WTC11 (cell line): ENCODE results near the gene ERH. TPM values are rescaled to one million over a fixed set of nuclear protein-coding genes. Genes with fewer than 3 reads are reported as not detected.
"Not testable (repeated sequence)": the region's sequence is repeated elsewhere in the genome, so short reads cannot be mapped to it uniquely, and the experiment has no call there.

Experiments used
- ATAC-seq: fragments of 200-7000 bp; cut with Tn5 transposase; 2 replicates; pipeline ENCODE4 v1.10.0; 2021; ENCODE audit warnings: mild to moderate bottlenecking, moderate library complexity
- CTCF ChIA-PET: fragments of 300-600 bp; sonication (Branson Sonifier 250); formaldehyde crosslinking; loops from one replicate; lab custom pipeline; 2021; ENCODE audit warnings: antibody characterized with exemption; lab: Charles Lee
- POLR2A ChIA-PET: fragments of 350-600 bp; sonication (Branson Sonifier 250); formaldehyde crosslinking; loops from one replicate; lab custom pipeline; 2021; ENCODE audit warnings: antibody characterized with exemption; lab: Charles Lee
- DNase-seq: peaks from one replicate; pipeline ENCODE4 v3.0.0; 2021; ENCODE audit warnings: low spot score
- H3K27ac Mint-ChIP-seq: 2 replicates; pipeline ENCODE4 v1.8.0; 2021; ENCODE audit warnings: mixed read lengths
- H3K27me3 Mint-ChIP-seq: 2 replicates; pipeline ENCODE4 v1.8.0; 2021; ENCODE audit warnings: low read depth, mild to moderate bottlenecking, moderate library complexity, mixed read lengths
- H3K36me3 Mint-ChIP-seq: 2 replicates; pipeline ENCODE4 v1.8.0; 2021; ENCODE audit warnings: mixed read lengths
- H3K4me1 Mint-ChIP-seq: 2 replicates; pipeline ENCODE4 v1.8.0; 2022; ENCODE audit warnings: mixed read lengths
- H3K4me3 Mint-ChIP-seq: 2 replicates; pipeline ENCODE4 v1.8.0; 2021; ENCODE audit warnings: mild to moderate bottlenecking, moderate library complexity, mixed read lengths
- H3K9me3 Mint-ChIP-seq: 2 replicates; pipeline ENCODE4 v1.8.0; 2021; ENCODE audit warnings: mixed read lengths
- ESRRA ChIP-seq: sonication (generic); formaldehyde crosslinking; IDR thresholded peaks from 2 replicates; pipeline ENCODE4 v1.8.1; 2022; ENCODE audit warnings: mild to moderate bottlenecking, missing genetic modification reagents, borderline replicate concordance
- FOXK1 ChIP-seq: sonication (generic); formaldehyde crosslinking; IDR thresholded peaks from 2 replicates; pipeline ENCODE4 v1.8.0; 2022; ENCODE audit warnings: mild to moderate bottlenecking, moderate library complexity, missing genetic modification reagents
- GTF2I ChIP-seq: fragments of 250-450 bp; sonication (Bioruptor Pico); conservative IDR thresholded peaks from 2 replicates; pipeline ENCODE4 v1.4.0; 2021; ENCODE audit warnings: mild to moderate bottlenecking
- IRF2 ChIP-seq: sonication (generic); formaldehyde crosslinking; IDR thresholded peaks from 2 replicates; pipeline ENCODE4 v1.8.0; 2022; ENCODE audit warnings: low read depth, missing genetic modification reagents, borderline replicate concordance
- KAT7 ChIP-seq: sonication (generic); formaldehyde crosslinking; IDR thresholded peaks from 2 replicates; pipeline ENCODE4 v1.8.1; 2023; ENCODE audit warnings: missing genetic modification reagents, mild to moderate bottlenecking, borderline replicate concordance
- NFATC4 ChIP-seq: fragments of 250-450 bp; sonication (Bioruptor Pico); IDR thresholded peaks from 2 replicates; pipeline ENCODE4 v1.9.0; 2021; ENCODE audit warnings: mild to moderate bottlenecking
- NR1H2 ChIP-seq: sonication (generic); formaldehyde crosslinking; IDR thresholded peaks from 2 replicates; pipeline ENCODE4 v1.9.0; 2021; ENCODE audit warnings: mild to moderate bottlenecking, moderate library complexity, missing genetic modification reagents
- TEAD4 ChIP-seq: sonication (generic); formaldehyde crosslinking; IDR thresholded peaks from 2 replicates; pipeline ENCODE4 v1.8.0; 2022; ENCODE audit warnings: mild to moderate bottlenecking, missing genetic modification reagents
- ZNF138 ChIP-seq: sonication (generic); formaldehyde crosslinking; conservative IDR thresholded peaks from 2 replicates; pipeline ENCODE4 v1.8.1; 2022; ENCODE audit warnings: mild to moderate bottlenecking, moderate library complexity, missing genetic modification reagents
- ZNF219 ChIP-seq: sonication (generic); formaldehyde crosslinking; IDR thresholded peaks from 2 replicates; pipeline ENCODE4 v1.8.0; 2023; ENCODE audit warnings: missing genetic modification reagents, mild to moderate bottlenecking, borderline replicate concordance
- ZNF232 ChIP-seq: sonication (generic); formaldehyde crosslinking; IDR thresholded peaks from 2 replicates; pipeline ENCODE4 v1.8.0; 2022; ENCODE audit warnings: mild to moderate bottlenecking, missing genetic modification reagents
- total RNA-seq: library from RNA; stranded (reverse); gene quantifications from 3 replicates; pipeline ENCODE4 v1.2.3, GENCODE V29; 2021
- TF ChIP-seq, protein P1 (sequence below): fragments of 250-450 bp; sonication (Bioruptor Pico); conservative IDR thresholded peaks from 2 replicates; pipeline ENCODE4 v1.9.0; 2021; ENCODE audit warnings: mild to moderate bottlenecking
- TF ChIP-seq, protein P2 (sequence below): sonication (generic); formaldehyde crosslinking; IDR thresholded peaks from 2 replicates; pipeline ENCODE4 v1.8.1; 2023; ENCODE audit warnings: mild to moderate bottlenecking, moderate library complexity, missing genetic modification reagents
- TF ChIP-seq, protein P3 (sequence below): sonication (generic); formaldehyde crosslinking; IDR thresholded peaks from 2 replicates; pipeline ENCODE4 v1.8.1; 2023; ENCODE audit warnings: mild to moderate bottlenecking, missing genetic modification reagents, moderate library complexity
- TF ChIP-seq, protein P4 (sequence below): sonication (generic); formaldehyde crosslinking; conservative IDR thresholded peaks from 2 replicates; pipeline ENCODE4 v1.8.1; 2023; ENCODE audit warnings: mild to moderate bottlenecking, low read depth, missing genetic modification reagents, moderate library complexity
- TF ChIP-seq, protein P5 (sequence below): sonication (generic); formaldehyde crosslinking; IDR thresholded peaks from 2 replicates; pipeline ENCODE4 v1.8.0; 2022; ENCODE audit warnings: mild to moderate bottlenecking, missing genetic modification reagents
- TF ChIP-seq, protein P6 (sequence below): sonication (generic); formaldehyde crosslinking; IDR thresholded peaks from 2 replicates; pipeline ENCODE4 v1.8.0; 2023; ENCODE audit warnings: missing genetic modification reagents, mild to moderate bottlenecking, borderline replicate concordance
- TF ChIP-seq, protein P7 (sequence below): sonication (generic); formaldehyde crosslinking; conservative IDR thresholded peaks from 2 replicates; pipeline ENCODE4 v1.8.1; 2022; ENCODE audit warnings: mild to moderate bottlenecking, missing genetic modification reagents
- TF ChIP-seq, protein P8 (sequence below): sonication (generic); formaldehyde crosslinking; IDR thresholded peaks from 2 replicates; pipeline ENCODE4 v1.8.1; 2022; ENCODE audit warnings: low read depth, mild to moderate bottlenecking, moderate library complexity, missing genetic modification reagents, borderline replicate concordance
- TF ChIP-seq, protein P9 (sequence below): sonication (generic); formaldehyde crosslinking; IDR thresholded peaks from 2 replicates; pipeline ENCODE4 v1.8.1; 2023; ENCODE audit warnings: mild to moderate bottlenecking, missing genetic modification reagents

The ERH gene
- total RNA-seq, 1 experiment from 2014 or later = 363 TPM

DNA sequence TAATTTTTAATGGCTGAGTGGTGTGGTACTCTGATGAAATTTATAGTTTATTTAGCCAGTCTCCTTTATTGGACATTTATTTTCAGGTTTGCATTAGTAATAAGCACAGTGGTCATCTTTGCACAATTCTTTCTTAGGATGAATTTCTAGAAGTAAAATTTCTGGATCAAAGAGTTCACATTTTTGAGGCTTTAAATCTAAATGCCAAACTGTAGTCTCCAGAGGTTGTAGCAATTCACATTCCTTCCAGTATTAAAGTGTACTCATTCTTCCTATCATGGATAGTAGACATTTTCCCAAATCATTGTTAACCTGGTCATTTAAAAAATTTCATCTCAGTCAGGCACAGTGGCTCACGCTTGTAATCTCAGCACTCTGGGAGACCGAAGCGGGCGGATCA is 25.2 kb upstream of the ERH start:
- ATAC-seq = no peak
- Mint-ChIP-seq H3K9me3 (peaks cover 20% of the 10 kb centered on the region), H3K4me1 (no peaks in the 10 kb centered on the region), H3K27ac (no peak overlapping the region), H3K27me3 (no peaks in the 10 kb centered on the region), H3K4me3 (no peak overlapping the region), H3K36me3 (peaks cover 36% of the 10 kb centered on the region)
- no peak for DNase-seq
- POLR2A ChIA-PET = no interaction called here
- CTCF ChIA-PET = no interaction called here
- TF ChIP-seq, protein P1, sequence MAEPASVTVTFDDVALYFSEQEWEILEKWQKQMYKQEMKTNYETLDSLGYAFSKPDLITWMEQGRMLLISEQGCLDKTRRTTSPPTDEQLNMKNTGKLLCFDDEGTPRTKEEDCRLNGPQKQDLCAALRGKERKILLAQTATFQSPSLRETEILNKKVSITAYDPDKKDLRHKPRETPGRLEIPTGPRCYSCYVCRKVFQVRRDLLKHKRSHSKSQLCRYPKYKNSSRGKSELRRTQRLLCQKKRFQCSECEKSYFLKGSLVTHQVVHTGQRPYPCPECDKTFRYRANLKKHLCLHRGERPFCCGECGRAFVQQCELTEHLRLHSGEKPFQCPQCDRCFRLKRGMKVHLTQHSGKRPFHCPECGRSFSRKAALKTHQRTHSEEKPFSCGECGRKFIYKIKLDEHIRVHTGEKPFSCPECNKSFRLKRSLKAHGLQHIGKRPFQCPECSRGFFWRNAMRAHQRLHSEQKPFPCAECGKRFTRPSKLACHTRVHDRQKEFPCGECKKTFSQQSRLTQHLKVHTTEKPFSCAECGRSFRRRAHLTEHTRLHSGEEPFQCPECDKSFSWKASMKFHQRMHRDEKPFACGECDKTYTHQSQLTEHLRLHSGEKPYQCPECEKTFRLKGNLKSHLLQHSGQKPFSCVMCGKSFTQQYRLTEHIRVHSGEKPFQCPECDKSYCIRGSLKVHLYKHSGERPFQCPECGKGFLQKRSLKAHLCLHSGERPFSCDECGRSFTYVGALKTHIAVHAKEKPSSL (CRISPR knock-in tag) = no peak
- TF ChIP-seq, protein P2, sequence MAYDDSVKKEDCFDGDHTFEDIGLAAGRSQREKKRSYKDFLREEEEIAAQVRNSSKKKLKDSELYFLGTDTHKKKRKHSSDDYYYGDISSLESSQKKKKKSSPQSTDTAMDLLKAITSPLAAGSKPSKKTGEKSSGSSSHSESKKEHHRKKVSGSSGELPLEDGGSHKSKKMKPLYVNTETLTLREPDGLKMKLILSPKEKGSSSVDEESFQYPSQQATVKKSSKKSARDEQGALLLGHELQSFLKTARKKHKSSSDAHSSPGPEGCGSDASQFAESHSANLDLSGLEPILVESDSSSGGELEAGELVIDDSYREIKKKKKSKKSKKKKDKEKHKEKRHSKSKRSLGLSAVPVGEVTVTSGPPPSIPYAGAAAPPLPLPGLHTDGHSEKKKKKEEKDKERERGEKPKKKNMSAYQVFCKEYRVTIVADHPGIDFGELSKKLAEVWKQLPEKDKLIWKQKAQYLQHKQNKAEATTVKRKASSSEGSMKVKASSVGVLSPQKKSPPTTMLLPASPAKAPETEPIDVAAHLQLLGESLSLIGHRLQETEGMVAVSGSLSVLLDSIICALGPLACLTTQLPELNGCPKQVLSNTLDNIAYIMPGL (CRISPR knock-in tag) = no peak
- TF ChIP-seq TEAD4 (no peak), KAT7 (no peak), ESRRA (CRISPR knock-in tag) (no peak), NR1H2 (CRISPR knock-in tag) (no peak), ZNF138 (CRISPR knock-in tag) (no peak), IRF2 (CRISPR knock-in tag) (no peak), ZNF219 (CRISPR knock-in tag) (no peak), ZNF232 (CRISPR knock-in tag) (no peak), FOXK1 (no peak), GTF2I (no peak), NFATC4 (no peak)
- TF ChIP-seq, protein P3, sequence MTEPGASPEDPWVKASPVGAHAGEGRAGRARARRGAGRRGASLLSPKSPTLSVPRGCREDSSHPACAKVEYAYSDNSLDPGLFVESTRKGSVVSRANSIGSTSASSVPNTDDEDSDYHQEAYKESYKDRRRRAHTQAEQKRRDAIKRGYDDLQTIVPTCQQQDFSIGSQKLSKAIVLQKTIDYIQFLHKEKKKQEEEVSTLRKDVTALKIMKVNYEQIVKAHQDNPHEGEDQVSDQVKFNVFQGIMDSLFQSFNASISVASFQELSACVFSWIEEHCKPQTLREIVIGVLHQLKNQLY (CRISPR knock-in tag) = no peak
- TF ChIP-seq, protein P4, sequence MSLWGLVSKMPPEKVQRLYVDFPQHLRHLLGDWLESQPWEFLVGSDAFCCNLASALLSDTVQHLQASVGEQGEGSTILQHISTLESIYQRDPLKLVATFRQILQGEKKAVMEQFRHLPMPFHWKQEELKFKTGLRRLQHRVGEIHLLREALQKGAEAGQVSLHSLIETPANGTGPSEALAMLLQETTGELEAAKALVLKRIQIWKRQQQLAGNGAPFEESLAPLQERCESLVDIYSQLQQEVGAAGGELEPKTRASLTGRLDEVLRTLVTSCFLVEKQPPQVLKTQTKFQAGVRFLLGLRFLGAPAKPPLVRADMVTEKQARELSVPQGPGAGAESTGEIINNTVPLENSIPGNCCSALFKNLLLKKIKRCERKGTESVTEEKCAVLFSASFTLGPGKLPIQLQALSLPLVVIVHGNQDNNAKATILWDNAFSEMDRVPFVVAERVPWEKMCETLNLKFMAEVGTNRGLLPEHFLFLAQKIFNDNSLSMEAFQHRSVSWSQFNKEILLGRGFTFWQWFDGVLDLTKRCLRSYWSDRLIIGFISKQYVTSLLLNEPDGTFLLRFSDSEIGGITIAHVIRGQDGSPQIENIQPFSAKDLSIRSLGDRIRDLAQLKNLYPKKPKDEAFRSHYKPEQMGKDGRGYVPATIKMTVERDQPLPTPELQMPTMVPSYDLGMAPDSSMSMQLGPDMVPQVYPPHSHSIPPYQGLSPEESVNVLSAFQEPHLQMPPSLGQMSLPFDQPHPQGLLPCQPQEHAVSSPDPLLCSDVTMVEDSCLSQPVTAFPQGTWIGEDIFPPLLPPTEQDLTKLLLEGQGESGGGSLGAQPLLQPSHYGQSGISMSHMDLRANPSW = no peak
- TF ChIP-seq, protein P5, sequence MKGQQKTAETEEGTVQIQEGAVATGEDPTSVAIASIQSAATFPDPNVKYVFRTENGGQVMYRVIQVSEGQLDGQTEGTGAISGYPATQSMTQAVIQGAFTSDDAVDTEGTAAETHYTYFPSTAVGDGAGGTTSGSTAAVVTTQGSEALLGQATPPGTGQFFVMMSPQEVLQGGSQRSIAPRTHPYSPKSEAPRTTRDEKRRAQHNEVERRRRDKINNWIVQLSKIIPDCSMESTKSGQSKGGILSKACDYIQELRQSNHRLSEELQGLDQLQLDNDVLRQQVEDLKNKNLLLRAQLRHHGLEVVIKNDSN (CRISPR knock-in tag) = no peak
- TF ChIP-seq, protein P6, sequence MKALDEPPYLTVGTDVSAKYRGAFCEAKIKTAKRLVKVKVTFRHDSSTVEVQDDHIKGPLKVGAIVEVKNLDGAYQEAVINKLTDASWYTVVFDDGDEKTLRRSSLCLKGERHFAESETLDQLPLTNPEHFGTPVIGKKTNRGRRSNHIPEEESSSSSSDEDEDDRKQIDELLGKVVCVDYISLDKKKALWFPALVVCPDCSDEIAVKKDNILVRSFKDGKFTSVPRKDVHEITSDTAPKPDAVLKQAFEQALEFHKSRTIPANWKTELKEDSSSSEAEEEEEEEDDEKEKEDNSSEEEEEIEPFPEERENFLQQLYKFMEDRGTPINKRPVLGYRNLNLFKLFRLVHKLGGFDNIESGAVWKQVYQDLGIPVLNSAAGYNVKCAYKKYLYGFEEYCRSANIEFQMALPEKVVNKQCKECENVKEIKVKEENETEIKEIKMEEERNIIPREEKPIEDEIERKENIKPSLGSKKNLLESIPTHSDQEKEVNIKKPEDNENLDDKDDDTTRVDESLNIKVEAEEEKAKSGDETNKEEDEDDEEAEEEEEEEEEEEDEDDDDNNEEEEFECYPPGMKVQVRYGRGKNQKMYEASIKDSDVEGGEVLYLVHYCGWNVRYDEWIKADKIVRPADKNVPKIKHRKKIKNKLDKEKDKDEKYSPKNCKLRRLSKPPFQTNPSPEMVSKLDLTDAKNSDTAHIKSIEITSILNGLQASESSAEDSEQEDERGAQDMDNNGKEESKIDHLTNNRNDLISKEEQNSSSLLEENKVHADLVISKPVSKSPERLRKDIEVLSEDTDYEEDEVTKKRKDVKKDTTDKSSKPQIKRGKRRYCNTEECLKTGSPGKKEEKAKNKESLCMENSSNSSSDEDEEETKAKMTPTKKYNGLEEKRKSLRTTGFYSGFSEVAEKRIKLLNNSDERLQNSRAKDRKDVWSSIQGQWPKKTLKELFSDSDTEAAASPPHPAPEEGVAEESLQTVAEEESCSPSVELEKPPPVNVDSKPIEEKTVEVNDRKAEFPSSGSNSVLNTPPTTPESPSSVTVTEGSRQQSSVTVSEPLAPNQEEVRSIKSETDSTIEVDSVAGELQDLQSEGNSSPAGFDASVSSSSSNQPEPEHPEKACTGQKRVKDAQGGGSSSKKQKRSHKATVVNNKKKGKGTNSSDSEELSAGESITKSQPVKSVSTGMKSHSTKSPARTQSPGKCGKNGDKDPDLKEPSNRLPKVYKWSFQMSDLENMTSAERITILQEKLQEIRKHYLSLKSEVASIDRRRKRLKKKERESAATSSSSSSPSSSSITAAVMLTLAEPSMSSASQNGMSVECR (CRISPR knock-in tag) = no peak
- TF ChIP-seq, protein P7, sequence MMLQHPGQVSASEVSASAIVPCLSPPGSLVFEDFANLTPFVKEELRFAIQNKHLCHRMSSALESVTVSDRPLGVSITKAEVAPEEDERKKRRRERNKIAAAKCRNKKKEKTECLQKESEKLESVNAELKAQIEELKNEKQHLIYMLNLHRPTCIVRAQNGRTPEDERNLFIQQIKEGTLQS (CRISPR knock-in tag) = no peak
- TF ChIP-seq, protein P8, sequence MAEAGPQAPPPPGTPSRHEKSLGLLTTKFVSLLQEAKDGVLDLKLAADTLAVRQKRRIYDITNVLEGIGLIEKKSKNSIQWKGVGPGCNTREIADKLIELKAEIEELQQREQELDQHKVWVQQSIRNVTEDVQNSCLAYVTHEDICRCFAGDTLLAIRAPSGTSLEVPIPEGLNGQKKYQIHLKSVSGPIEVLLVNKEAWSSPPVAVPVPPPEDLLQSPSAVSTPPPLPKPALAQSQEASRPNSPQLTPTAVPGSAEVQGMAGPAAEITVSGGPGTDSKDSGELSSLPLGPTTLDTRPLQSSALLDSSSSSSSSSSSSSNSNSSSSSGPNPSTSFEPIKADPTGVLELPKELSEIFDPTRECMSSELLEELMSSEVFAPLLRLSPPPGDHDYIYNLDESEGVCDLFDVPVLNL (CRISPR knock-in tag) = no peak
- TF ChIP-seq, protein P9, sequence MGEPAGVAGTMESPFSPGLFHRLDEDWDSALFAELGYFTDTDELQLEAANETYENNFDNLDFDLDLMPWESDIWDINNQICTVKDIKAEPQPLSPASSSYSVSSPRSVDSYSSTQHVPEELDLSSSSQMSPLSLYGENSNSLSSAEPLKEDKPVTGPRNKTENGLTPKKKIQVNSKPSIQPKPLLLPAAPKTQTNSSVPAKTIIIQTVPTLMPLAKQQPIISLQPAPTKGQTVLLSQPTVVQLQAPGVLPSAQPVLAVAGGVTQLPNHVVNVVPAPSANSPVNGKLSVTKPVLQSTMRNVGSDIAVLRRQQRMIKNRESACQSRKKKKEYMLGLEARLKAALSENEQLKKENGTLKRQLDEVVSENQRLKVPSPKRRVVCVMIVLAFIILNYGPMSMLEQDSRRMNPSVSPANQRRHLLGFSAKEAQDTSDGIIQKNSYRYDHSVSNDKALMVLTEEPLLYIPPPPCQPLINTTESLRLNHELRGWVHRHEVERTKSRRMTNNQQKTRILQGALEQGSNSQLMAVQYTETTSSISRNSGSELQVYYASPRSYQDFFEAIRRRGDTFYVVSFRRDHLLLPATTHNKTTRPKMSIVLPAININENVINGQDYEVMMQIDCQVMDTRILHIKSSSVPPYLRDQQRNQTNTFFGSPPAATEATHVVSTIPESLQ = no peak

DNA sequence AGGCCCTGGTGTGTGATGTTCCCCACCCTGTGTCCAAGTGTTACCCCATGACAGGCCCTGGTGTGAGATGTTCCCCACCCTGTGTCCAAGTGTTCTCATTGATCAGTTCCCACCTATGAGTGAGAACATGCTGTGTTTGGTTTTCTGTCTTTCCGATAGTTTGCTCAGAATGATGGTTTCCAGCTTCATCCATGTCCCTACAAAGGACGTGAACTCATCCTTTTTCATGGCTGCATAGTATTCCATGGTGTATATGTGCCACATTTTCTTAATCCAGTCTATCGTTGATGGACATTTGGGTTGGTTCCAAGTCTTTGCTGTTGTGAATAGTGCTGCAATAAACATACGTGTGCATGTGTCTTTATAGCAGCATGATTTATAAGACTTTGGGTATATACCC is 18.0 kb upstream of the ERH start:
- H3K27me3 Mint-ChIP-seq, H3K4me3 Mint-ChIP-seq, H3K4me1 Mint-ChIP-seq, CTCF ChIA-PET, POLR2A ChIA-PET, ATAC-seq, H3K27ac Mint-ChIP-seq, DNase-seq: not testable (repeated sequence)
- Mint-ChIP-seq H3K36me3 (peaks cover 17% of the 10 kb centered on the region), H3K9me3 (peaks cover 24% of the 10 kb centered on the region)
